GM21423 (cell line): ENCODE data around the gene TCF7L1.
A peak's percentile ranks its signal among the peaks of the same experiment; 100 is the strongest.
"Not testable (repeated sequence)": the region's sequence is repeated elsewhere in the genome, so short reads cannot be mapped to it uniquely, and the experiment has no call there.

Experiments
- ATAC-seq: cut with Tn5 transposase; IDR thresholded peaks from one replicate; pipeline ENCODE4 v1.9.1; 2021; ENCODE audit warnings: mild to moderate bottlenecking, moderate library complexity; ENCODE audit not compliant: unreplicated experiment

The TCF7L1 gene

DNA sequence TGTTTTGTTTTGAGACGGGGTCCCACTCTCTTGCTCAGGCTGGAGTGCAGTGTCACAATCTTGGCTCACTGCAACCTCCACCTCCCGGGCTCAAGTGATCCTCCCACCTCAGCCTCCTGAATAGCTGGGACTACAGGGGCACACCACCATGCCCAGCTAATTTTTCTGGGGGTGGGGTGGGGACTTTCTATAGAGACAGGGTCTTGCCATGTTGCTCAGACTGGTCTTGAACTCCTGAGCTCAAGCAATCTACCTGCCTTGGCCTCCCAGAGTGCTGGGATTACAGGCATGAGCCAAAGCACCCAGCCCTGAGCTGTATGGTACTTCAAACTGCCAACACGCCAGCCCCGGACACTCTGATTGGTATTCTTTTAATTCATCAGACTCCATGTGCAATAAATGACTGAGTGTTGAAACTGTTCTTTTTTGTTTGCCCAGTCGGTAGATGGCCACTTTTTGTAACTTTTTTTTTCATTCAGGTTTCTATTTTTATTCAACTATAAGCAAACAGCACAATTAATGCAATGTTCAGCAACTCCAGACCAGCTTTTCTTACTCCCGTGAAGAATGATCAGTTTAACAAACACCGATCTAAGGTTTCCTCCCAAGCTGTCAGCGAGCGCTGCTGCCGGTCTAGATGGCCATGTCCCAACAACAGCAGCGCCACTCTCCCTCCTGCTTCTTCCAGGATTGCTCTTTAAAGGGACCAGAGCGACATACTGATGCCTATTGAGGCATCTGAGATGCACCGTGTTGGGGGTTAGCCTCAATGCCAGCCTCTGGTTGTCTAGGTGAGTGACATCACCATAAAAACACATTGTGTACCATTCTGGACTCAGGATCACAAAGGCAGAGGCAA, 207.1 kb downstream of the TCF7L1 start:
- ATAC-seq, result no peak

- ATAC-seq, result no peak
Measured at GRCh38 chr2:85341269-85342029, 208.3 kb downstream of the TCF7L1 start.

DNA sequence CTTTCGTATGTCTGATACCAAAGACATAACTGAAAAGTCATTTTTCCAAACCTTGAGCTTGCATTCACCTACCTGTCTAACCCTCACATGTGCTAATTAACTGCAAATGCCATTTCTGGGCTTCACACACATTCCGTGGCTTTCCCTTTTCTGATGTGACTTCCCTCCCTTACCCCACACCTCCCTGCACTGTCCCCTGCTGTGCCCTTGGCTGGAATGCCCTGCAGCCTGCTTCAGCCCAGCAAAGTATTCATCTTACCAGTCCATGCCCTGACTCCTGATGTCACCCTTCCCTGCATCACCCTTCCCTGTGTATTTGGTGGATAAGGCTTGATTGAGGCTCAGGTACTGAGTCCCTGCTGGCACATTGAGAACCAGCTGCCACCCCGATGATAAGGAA, 209.0 kb downstream of the TCF7L1 start:
- ATAC-seq, result no peak

DNA sequence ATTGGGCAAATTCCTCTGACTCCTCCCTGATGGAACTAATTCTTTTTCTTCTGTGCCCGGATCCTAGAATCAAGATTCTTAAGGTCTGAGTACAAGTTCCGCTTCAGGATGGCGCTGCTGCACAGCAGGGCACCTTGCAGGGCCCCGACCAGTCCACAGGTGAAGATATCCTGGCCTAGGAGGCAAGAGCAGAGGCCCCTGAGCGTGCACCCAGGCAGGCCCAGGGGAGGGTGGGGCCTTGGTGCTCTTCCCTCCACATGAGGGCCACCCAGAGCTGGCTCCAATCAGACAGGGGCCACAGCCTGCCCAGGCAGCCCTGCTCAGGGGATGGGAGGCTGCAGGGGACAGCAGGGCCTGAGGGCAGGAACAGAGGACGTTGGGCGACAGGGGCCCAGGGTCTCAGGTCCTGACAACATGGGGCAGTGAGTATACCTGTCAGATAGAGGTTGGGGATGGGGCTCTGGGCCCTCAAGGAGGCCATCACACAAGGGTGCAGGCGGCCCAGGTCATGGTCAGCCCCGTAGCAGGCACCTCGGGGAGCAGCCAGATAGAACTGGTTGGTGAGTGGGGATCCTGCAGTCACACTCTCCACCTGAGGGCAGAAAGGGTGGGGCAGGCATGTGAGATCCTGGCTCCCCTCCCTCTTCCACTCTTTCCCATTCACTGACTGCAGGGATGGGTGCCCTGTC, 210.2 kb downstream of the TCF7L1 start:
- ATAC-seq, result not testable (repeated sequence)

GRCh38 chr2:85344356-85344954, 211.3 kb downstream of the TCF7L1 start:
- ATAC-seq, result no peak

DNA sequence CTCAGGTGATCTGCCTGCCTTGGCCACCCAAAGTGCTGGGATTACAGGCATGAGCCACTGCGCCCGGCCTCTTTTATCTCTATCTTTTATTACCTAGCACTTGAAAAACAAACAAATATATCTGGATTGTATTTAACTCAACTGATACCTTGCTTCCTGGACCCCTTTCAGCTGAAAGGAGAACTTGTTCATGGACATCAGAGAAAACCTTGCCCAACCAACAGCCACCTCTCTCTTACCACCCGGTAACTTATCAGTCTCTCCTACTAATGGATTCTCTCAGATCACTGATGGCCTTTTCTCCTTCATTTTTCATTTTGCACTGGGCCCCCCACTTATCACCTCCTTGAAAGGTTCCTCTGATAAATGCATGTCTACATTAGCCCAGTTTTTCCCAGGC, 214.4 kb downstream of the TCF7L1 start:
- no peak for ATAC-seq

DNA sequence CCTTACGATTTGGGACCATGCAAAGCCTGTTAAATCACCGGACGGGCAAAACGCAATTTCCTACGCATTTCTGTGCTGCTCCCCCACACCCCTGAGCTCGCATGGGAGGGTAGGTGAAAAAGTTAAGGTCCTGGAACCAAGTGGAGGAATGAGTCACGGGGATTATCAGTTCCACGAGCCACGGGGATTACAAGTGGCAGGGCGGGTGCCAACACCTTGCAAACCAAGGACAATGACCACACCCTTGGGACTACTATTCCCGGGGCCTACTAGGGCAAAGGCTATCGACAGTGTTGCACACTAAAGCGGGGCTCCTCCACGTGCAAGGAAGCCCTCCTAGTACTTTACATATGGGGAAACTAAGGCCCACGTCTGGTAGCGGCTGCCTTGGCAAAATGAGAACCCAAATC, 220.7 kb downstream of the TCF7L1 start:
- ATAC-seq, result no peak

GRCh38 chr2:85354286-85355072, 221.3 kb downstream of the TCF7L1 start, which contains the start of the genes ELMOD3 and RETSAT:
TSS of gene ELMOD3 (plus strand) at chr2:85354769. CDS start at chr2:85357199, 2,430 bp downstream.
TSS of gene RETSAT (minus strand) at chr2:85354528. CDS start at chr2:85354507, 21 bp downstream.
- peak; percentile 99 for ATAC-seq

DNA sequence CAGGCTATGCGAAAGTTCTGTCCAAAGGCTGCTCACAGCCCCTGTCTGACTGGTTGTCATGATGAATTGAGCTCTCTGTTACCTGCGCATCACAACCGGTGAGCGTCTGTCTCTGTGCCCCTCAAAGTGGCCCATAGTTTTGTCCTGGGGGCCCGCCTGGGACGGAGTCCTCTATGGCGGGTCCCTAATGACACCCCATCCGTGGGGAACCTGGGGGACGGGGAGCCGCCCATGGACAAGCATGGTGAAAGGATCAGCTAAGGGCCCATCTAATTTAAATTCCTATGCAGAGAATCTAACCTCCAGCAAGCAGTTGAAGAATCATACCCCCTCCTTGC, 221.8 kb downstream of the TCF7L1 start:
- no peak for ATAC-seq

DNA sequence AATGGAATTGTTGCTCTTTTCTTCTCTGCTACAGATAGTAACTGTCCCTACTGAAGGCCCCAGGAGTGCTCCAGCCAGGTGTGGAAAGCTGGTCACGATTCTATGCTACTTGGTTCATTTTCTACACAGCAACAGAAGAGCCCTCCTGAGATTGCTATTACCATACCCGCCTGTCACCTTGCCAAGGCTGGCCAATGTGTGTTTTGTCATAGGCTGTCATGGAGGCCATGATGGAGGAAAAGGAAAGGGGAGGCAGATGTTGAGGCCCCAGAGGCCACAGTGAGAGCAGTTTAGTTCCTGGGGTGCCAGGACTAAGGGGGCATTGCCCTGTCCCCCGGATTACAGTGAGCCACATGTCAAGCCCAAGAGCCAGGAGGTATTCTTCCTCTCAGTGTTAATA, 222.3 kb downstream of the TCF7L1 start:
- no peak for ATAC-seq

DNA sequence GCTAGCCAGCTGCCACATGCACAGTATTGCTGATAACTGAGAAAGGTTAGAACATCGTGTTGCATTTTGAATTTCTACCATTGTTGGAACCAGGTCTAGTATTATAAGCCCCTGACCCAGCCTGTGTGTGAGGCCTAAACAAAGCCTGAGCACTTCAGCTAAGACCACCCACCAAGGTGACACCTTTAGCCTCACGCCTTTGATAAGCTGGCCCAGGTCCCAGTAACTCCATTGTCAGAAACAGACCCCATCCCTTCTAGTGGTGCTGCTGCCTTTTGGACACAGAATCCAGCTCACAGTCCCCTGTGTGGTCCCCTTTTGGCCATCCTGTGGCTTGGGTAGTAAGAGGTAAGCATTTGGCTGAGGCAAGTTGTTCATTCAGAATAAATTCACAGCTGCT, 223.0 kb downstream of the TCF7L1 start:
- no peak for ATAC-seq

GRCh38 chr2:85357736-85358135, 224.5 kb downstream of the TCF7L1 start:
- ATAC-seq, result no peak
